Right lung (tissue), 10 donors: ENCODE results near the gene SSBP3. TPM values are rescaled to one million over a fixed set of nuclear protein-coding genes. Genes with fewer than 3 reads are reported as not detected.
"Not testable (repeated sequence)": the region's sequence is repeated elsewhere in the genome, so short reads cannot be mapped to it uniquely, and the experiment has no call there.

Experiments used
- DNase-seq, 2 donors: peaks; one replicate each; pipeline ENCODE4 v3.0.0-alpha.2; 2013
- long read RNA-seq, 8 donors: transcript quantifications; one replicate each; lab custom pipeline, GENCODE V29; 2026
- polyA plus RNA-seq, 5 donors: library from polyadenylated mRNA; unstranded; fragments of 120-200 nt; gene quantifications; one replicate each; pipeline versions ENCODE4 v1.2.1 to v1.2.3, GENCODE V29; 2013; ENCODE audit warnings: inconsistent platforms in 1 of 5, low replicate concordance in 1 of 5; ENCODE audit not compliant: insufficient read length in 5 of 5, insufficient read depth in 1 of 5

Gene SSBP3
- 100 to 1,000 TPM; 106 to 119 (median 108) TPM for polyA plus RNA-seq
- long read RNA-seq, donor 1, transcript SSBP3-203 (17 exons, 1,578 nt): major isoform, 9 of 18 reads
- long read RNA-seq, donor 1, partial matches to known transcripts: 6 of 18 reads
- long read RNA-seq, donor 1, other reads (novel, unspliced or antisense): 0 of 18 reads
- long read RNA-seq, donor 2, transcript SSBP3-203 (17 exons, 1,578 nt): major isoform, 10 of 11 reads
- long read RNA-seq, donor 2, partial matches to known transcripts: 0 of 11 reads
- long read RNA-seq, donor 2, other reads (novel, unspliced or antisense): 0 of 11 reads
- long read RNA-seq, donor 3, transcript SSBP3-203 (17 exons, 1,578 nt): major isoform, 9 of 10 reads
- long read RNA-seq, donor 3, partial matches to known transcripts: 0 of 10 reads
- long read RNA-seq, donor 3, other reads (novel, unspliced or antisense): 0 of 10 reads
- long read RNA-seq, donor 4, partial matches to known transcripts: 0 of 4 reads
- long read RNA-seq, donor 4, other reads (novel, unspliced or antisense): 0 of 4 reads
- long read RNA-seq, donor 5, transcript SSBP3-203 (17 exons, 1,578 nt): major isoform, 12 of 12 reads
- long read RNA-seq, donor 5, partial matches to known transcripts: 0 of 12 reads
- long read RNA-seq, donor 5, other reads (novel, unspliced or antisense): 0 of 12 reads
- long read RNA-seq, donor 6, transcript SSBP3-203 (17 exons, 1,578 nt): major isoform, 12 of 13 reads
- long read RNA-seq, donor 6, partial matches to known transcripts: 0 of 13 reads
- long read RNA-seq, donor 6, other reads (novel, unspliced or antisense): 0 of 13 reads
- long read RNA-seq, donor 7, transcript SSBP3-203 (17 exons, 1,578 nt): major isoform, 18 of 20 reads
- long read RNA-seq, donor 7, partial matches to known transcripts: 0 of 20 reads
- long read RNA-seq, donor 7, other reads (novel, unspliced or antisense): 0 of 20 reads
- long read RNA-seq, donor 8, partial matches to known transcripts: 0 of 5 reads
- long read RNA-seq, donor 8, other reads (novel, unspliced or antisense): 0 of 5 reads

DNA sequence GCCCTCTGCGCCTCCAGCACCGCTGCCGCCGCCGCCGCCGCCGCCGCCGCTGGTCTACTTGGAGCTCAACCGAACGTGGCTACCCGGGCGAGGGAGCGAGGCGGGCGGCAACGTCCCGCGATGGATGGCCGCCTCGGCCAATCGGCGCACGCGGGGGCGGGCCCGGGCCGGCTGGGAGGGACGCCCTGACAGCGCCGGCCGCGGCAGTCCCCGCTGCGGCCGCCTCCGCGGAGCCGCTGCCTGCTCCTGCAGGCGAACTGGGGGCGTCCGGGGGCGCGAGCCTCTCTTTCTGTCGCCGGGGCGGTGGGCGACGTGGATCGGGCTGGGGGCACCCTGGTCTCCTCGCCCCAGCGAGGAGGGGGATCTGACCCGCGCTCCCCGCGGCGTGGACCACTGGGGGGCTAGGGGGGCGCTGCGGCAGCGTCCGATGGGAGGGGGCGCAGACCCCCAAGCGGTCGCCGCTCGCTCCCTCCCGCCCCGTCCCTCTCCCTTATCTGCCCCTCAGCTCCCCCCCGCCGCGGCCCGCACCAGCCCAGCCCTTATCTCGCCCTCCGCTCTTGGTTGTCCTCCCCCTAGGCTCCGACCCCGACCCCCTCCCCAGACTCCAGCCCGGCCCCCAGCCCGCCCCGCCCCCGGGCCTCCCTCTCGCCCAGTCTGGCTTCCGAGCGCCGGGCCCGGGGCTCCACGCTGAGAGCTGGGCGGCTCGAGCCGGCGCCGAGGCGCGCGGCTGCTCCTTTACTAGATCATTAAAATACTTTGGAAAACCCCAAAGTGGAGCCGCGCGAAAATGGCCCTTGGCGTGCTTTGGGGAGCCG is at the start of gene SSBP3:
Gene SSBP3, minus strand, starts transcription at position 56 of the 815 bp plus-strand sequence.
- DNase-seq: peak; percentile 93 to 94

- no peak for DNase-seq
Observed at GRCh38 chr1:54453509-54453908, 47.3 kb upstream of the SSBP3 start.

DNA sequence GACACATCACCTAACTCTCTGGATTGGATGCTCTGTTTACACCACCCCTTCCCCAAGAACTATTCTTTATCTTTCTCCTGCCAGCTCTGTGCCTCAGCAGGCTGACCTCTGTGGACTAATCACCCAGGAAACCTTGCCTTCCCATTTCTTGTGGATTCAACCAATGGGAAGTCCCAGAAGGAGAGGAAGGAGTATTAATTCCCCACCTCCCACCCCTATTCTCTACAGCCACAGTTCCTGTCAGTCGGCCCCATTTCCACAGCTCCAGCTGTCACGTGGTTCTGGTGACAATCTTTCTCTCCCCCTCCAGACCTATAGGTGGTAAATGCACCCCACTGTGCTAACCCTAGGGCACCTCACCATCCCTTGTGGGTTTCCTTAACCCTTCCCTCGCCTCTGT is 46.8 kb upstream of the SSBP3 start:
- DNase-seq: no peak

DNA sequence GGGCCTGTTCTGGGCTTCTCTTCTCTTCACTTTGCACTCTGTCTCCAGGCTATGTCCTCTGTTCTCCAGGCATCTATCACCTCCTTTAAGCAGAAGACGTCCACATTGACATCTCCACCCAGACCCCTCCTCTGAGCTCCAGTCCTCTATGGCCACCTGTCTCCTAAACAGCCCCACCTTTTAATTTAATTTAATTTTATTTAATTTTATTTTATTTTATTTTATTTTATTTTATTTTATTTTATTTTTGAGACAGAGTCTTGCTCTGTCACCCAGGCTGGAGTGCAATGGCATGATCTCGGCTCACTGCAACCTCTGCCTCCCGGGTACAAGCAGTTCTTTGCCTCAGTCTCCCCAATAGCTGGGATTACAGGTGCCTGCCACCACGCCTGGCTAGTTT is 43.2 kb upstream of the SSBP3 start:
- DNase-seq: not testable (repeated sequence)

DNA sequence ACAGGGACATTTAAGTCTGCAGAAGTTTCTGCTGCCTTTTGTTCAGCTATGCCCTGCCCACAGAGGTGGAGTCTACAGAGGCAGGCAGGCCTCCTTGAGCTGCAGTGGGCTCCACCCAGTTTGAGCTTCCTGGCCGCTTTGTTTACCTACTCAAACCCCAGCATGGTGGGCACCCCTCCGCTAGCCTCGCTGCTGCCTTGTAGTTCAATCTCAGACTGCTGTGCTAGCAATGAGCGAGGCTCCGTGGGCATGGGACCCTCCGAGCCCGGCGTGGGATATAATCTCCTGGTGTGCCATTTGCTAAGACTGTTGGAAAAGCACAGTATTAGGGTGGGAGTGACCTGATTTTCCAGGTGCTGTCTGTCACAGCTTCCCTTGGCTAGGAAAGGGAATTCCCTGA is 42.6 kb upstream of the SSBP3 start:
- DNase-seq: not testable (repeated sequence)

DNA sequence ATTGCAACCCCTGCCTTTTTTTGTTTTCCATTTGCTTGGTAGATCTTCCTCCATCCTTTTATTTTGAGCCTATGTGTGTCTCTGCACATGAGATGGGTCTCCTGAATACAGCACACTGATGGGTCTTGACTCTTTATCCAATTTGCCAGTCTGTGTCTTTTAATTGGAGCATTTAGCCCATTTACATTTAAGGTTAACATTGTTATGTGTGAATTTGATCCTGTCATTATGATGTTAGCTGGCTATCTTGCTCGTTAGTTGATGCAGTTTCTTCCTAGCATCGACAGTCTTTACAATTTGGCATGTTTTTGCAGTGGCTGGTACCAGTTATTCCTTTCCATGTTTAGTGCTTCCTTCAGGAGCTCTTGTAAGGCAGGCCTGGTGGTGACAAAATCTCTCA is 40.9 kb upstream of the SSBP3 start:
- not testable (repeated sequence) for DNase-seq

DNA sequence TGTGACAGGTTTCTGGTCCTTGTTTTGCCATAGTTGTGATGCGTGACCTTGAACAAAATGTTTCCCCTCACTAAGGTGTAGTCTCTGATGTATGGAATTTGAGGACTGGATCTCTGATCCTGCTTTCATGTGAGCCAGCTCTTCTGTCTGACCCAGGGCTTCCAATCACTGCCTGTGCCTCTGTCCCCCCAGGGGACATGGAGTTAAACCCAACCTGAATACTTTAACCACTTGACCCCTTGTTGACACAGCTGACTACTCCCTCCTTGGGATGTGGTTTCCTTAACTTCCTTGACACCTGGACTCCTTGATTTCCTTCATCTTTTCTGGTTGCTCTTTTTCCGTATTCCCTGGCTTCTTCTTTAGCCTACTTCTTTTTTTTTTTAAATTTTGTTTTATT is 36.0 kb upstream of the SSBP3 start:
- no peak for DNase-seq

GRCh38 chr1:54439550-54440223 is 33.5 kb upstream of the SSBP3 start:
- no peak for DNase-seq

DNA sequence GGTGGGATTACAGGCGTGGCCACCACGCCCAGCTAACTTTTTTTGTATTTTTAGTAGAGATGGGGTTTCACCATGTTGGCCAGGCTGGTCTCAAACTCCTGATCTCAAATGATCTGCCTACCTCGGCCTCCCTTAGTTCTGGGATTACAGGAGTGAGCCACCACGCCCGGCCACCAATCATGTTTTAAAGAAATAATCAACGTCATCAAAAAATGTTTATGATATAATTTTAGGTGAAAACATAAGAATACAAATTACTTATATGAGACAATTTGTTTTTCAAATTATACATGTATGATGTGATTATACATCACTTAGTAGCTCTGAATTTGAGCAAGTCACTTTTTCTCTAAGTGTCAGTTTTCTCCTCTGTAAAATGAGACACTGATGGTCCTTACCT is 31.6 kb upstream of the SSBP3 start:
- no peak for DNase-seq

DNA sequence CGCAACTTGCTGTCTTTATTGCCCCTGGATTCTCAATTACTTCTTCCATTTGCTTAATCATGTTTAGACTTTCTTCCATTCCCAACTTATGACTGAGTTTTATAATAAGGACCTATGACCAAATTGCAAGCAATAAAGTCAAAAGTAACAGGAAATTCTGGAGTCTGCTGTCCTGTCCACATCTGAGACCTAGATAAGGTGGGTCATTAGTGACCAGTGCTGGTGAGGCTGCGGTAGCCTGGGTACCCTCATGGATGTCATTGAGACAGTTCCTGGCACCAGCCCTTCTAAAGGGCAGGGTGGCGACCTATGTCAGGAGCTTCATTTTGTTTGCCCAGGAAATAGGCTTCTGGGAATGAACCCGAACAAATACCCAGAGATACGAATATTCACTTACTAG is 30.6 kb upstream of the SSBP3 start:
- DNase-seq: no peak

GRCh38 chr1:54429838-54430237 is 23.6 kb upstream of the SSBP3 start:
- no peak for DNase-seq

DNA sequence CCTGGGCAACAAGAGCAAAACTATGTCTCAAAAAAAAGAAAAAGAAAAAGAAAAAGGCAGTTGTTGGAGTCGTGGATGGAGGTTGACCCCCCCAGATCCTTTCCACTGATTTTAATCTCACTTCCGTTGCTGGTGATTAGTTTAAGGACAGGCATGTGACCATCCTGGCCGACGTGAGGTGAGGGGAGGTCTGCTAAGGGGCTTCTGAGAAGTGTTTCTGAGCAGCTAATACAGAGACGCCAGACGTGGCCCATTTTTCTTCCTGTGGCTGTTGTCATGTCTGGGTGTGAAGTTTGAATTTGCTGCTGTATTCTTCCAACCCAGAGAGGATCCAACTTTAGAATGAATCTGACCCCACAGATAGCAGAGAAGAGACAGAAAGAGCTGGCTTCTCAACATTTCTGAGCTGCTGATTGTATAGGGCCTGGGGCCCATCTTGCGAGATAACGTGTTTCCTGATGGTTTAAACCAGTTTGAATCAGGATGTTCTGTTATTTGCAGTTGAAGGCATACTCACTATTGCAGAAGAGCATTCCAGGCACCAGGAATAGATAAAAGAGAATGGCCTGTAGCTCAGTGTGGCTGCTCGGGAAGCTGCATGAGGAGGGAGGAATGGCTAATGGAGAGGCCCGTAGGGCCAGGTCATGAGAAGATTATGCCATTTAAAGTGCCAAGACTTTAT is 22.8 kb upstream of the SSBP3 start:
- DNase-seq: no peak

- no peak for DNase-seq
Observed at GRCh38 chr1:54425152-54425584, 19.0 kb upstream of the SSBP3 start.

GRCh38 chr1:54424398-54424797 is 18.2 kb upstream of the SSBP3 start:
- DNase-seq: no peak

DNA sequence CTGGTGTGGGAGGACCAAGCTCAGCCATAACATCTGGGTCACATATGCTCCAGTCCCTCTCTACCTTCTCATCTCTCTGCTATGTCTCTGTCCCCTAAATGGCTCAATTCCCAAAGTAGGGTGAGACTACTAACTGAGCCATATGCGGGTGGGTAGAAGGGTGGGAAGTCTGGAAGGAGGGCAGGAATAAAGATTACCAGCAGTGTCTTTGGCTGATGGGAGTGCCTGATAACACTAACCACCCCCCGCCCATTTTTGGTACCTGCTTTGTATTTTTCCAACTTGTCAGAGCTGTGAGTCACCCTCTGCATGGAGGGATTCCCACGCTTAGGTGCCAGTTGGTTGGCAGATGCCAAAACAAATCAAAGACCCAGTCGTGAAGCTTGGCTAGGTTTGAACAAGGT is 14.9 kb upstream of the SSBP3 start:
- no peak for DNase-seq

- DNase-seq: not testable (repeated sequence)
Observed at GRCh38 chr1:54418598-54418997, 12.4 kb upstream of the SSBP3 start.

DNA sequence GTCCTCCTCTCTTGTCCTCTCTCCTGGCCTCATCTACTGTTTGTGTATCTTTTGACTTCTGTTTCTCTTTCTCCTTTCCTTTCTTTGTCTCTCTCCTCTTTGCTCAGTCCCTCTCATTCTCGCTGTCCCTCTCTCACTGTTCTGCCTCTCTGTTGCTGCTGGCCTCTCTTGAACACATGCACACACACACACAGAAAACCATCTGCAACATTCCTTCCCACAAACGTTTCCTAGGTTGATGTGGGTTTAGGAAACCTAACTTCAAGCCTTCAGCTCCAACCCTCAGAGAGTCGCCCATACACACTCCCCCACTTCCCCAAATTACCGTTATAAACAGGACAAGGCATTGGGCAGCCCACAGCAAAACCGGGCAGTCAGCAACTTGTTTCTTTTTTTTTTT is 10.9 kb upstream of the SSBP3 start:
- no peak for DNase-seq

- no peak for DNase-seq
Observed at GRCh38 chr1:54416435-54416834, 10.2 kb upstream of the SSBP3 start.

- DNase-seq: no peak
Observed at GRCh38 chr1:54415991-54416390, 9.8 kb upstream of the SSBP3 start.

- no peak for DNase-seq
Observed at GRCh38 chr1:54415533-54415932, 9.3 kb upstream of the SSBP3 start.
